Posterior vena cava (tissue), 2 donors: Measurements from ENCODE around the gene PLEKHM3. TPM values are rescaled to one million over a fixed set of nuclear protein-coding genes. Genes with fewer than 3 reads are reported as not detected.

Source experiments
- total RNA-seq, 2 donors: library from RNA; stranded (reverse); fragmentation: NEBNext Ultra II Directional; extraction: Animal tissue kit (Norgen Biotek cat#: 25700); gene quantifications; one replicate each; pipeline ENCODE4 v1.2.1, GENCODE V29; 2021
- donor health status: DM: yes; HTN: yes; CAD: no.
- donor health status: DM: yes; HTN: yes; CAD: no.

PLEKHM3 gene
- total RNA-seq, 2 donors from 2014 or later, result 8.9 to 9.8 TPM

Other genes starting within 250 kb of the PLEKHM3 start
- not detected for gene CRYGD, start 99.0 kb upstream of the PLEKHM3 start, total RNA-seq
- not detected for gene CRYGC, start 104.3 kb upstream of the PLEKHM3 start, total RNA-seq
- not detected for gene CRYGB, start 120.6 kb upstream of the PLEKHM3 start, total RNA-seq
- gene CRYGA, start 138.1 kb upstream of the PLEKHM3 start, total RNA-seq, result not detected
- not detected for gene C2orf80, start 164.5 kb upstream of the PLEKHM3 start, total RNA-seq
- 10 to 100 TPM; 46.8 to 81.8 TPM for gene IDH1, start 229.5 kb upstream of the PLEKHM3 start, total RNA-seq
- 10 to 100 TPM; 25.4 to 26.1 TPM for gene PIKFYVE, start 240.7 kb upstream of the PLEKHM3 start, total RNA-seq